IPS DF 4.7 (cell line): Measurements from ENCODE around the gene RNF227.

Experiments
- DNase-seq: peaks from one replicate; pipeline ENCODE4 v3.0.0-alpha.2; 2013; ENCODE audit warnings: low spot score; ENCODE audit errors: extremely low read depth

RNF227 gene

DNA sequence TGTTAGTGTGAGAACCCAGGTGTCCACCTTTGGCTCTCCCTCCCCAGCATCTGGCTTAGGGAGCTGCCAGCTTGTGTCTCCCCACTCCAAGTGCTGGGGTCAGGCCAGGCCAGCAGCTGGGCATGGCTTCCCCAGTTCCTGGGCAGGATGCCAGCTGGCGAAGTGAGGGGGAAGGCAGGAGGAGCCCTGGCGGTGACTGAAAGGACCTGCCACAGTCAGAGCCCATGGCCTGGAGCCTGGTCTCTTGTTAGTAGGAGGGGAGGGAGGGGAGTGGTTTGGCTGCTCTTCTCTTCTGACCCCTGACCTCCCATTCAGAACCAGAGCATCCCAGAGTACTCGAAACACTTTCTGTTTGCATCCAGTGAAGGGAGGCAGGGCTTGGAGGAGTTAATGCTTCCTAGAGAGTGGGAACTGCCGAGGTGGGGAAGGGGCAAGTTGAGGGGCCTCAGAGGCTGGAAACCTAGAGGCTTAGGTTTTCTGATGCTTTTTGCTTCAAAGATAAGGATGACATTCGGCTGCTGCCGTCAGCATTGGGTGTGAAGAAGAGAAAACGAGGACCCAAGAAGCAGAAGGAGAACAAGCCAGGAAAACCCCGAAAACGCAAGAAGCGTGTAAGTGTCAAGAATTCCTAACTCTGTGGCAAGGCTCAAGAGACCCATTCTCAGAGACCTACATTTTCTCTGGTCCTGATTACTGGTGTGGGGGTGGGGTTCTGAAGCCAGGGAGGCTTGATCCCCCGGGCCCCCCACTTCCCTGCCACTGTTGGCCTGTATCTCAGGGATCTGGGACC is 26.7 kb downstream of the RNF227 start:
- DNase-seq, result no peak

DNA sequence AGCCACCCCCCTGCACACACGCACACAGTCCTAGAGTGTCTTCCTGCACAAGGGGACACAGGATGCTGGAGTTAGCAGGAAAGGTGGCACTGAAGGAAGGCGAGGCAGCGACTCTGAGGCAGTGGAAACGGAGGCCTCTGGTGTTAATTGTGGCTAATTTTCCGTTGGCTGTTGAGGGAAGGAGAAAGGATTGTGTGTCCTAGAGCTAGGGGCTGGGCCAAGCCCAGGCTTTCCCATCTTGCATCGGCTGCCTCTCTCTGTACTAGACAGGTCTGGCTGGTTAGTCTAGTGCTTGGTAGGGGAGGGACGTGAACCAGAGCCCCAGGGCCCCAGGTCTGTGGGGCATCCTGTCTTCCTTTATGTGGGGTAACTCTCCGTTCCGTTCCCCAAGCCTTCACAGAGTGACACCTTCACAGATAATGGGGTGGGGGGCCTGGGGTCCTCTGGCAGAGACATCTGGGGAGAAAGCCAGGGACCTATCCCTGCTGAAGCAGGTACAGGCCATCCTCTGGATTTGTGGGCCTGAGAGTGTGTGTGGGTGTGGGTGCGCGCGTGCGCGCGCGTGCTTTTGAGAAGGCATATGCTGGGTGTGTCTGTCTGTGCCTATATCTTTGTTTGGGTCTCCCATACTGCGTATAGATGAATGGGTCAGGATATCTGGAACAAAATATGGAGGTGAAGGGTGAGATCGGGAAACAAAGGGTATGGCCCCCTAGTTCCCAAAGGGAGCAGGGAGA is 27.7 kb downstream of the RNF227 start, which contains the start of gene CHD3:
CHD3 (plus strand) TSS at position 606 of the 737 bp plus-strand sequence. CDS start 212 bp downstream, outside the sequence.
- DNase-seq, result no peak

- no peak for DNase-seq
These were observed 28.5 kb downstream of the RNF227 start for GRCh38 chr17:7887482-7888183.

GRCh38 chr17:7887038-7887481 is 29.0 kb downstream of the RNF227 start:
- DNase-seq, result no peak

- no peak for DNase-seq
These were observed 29.7 kb downstream of the RNF227 start for GRCh38 chr17:7886227-7887037.

DNA sequence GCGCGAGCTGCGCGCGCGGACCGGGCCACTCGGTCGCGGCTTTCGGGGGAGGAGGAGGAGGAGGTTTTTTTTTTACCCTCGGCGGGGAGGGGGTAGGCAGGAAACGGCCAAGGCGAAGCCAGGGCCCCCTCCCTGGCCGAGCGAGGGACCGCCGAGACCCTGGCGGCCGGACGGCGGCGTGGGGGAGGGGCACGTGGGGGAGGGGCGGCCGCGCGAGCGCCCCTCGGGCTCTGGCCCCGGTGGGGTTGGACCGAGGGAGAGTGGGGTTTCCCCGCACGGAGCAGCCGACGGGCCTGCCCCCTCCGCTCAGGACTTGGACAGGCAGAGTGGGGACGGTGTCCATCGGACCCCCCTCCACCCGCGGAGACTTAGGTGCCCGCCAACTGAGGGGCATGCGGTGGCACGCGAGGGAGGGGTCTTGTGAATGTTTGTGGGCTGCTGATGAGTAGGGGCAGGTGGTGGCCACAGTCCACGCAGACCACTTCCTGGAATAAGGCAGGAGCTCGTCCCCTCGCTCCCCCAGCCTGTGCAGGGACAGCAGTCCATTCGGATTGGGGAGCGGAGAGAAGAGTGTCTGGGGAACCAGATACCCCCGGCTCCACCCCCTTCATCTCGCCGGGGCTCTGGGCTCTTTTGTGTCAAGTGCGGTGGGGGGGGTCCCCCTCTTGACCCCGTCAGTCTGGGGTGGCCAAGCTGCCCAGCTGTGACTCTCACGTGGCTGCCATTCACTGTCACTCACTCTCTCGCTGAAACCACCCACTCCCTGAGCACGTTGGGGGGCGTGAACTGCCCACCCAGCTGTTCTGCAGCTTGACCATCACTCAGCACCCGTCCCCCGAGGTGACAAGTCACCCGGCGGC is 30.5 kb downstream of the RNF227 start:
- DNase-seq, result no peak

DNA sequence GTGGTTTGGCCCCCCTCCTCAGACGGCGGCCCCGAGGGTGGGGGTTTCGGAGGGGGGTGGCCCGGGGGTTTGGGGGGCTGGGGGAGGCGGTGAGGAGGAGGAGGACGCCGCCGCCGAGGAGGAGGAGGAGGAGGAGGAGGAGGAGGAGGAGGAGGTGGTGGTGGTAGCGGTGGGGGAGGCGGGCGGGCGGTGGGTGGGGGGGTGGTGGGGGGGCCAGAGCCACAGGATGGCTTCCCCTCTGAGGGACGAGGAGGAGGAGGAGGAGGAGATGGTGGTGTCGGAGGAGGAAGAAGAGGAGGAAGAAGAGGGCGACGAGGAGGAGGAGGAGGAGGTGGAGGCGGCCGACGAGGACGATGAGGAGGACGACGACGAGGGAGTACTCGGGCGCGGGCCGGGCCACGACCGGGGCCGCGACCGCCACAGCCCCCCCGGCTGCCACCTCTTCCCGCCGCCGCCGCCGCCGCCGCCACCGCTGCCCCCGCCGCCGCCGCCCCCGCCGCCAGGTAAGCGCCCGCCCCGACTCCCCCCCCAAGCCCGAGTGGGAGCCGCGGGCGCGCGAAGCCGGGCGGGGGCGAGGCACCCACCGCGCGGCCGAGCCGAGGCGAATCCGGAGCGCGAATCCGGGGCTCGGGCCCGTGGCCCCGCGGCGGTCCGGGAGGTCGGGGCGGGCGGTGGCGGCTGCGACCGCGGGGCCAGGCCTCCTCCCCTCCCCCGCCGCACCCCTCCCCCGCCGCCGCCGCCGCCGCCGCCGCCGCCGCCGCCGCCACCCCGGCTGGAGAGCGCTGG is 31.3 kb downstream of the RNF227 start:
- no peak for DNase-seq

DNA sequence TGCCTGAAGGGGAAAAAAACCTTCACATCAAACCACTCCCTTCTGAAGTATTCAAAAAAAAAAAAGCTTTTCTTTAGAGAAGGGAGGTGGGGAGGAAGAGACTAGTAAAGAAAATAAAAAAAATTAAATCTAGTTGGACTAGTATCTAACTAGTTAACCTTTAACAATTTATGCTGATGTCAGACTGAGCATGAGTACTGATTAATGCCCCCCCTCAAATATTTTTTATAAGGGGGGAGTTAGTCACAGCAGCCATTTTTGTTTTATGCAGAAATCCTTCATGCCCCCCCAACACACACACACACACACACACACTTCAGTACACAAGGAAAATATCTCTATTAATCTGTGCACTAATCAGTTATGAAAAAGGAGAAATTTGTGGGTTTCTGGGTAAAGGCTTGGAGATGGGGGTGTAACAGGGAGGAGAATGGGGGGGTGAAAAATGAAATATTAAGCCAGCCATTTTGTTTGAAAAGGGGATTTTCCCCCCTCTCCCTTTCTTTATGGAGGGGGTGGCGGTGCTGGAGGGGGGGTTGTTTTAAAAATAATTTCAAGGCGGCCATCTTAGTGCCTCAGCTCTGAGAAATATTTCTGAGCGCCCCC is 32.2 kb downstream of the RNF227 start:
- DNase-seq, result no peak

- no peak for DNase-seq
These were observed 33.5 kb downstream of the RNF227 start for GRCh38 chr17:7882629-7883028.

DNA sequence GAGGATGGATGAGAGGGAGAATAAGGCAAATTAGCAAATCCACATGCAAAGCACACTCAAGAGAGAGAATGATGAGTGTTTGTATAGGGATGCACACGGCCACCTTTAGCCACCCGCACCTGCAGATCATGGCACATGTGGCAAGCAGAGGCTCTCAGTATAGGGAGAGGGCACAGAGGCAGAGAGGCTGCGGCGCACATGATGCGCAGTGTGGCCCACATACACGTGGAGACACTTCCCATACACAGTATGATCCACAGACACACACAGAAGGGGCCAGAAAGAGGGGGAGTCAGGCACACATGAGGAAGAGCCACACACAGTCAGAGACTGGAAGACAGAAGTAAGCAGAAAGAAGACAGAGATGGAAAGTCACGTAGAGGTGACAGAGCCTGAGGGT is 34.0 kb downstream of the RNF227 start:
- no peak for DNase-seq

GRCh38 chr17:7881276-7882054 is 34.6 kb downstream of the RNF227 start:
- no peak for DNase-seq

- DNase-seq, result no peak
These were observed 35.8 kb downstream of the RNF227 start for GRCh38 chr17:7880076-7880868.

DNA sequence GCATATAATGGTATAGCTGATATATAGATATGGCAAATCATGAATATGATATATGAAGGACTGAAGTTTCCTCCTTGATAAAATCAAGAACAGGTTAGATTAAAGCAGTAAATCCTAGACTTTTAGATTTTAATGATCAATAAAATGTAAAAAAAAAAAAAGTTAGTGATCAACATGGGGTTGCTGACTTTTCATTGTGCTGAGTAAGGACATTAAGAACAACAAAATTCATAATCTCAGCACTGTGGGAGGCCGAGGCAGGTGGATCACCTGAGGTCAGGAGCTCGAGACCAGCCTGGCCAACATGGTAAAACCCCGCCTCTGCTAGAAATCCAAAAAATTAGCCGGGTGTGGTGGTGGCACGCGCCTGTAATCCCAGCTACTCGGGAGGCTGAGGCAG is 37.9 kb downstream of the RNF227 start:
- DNase-seq, result no peak

DNA sequence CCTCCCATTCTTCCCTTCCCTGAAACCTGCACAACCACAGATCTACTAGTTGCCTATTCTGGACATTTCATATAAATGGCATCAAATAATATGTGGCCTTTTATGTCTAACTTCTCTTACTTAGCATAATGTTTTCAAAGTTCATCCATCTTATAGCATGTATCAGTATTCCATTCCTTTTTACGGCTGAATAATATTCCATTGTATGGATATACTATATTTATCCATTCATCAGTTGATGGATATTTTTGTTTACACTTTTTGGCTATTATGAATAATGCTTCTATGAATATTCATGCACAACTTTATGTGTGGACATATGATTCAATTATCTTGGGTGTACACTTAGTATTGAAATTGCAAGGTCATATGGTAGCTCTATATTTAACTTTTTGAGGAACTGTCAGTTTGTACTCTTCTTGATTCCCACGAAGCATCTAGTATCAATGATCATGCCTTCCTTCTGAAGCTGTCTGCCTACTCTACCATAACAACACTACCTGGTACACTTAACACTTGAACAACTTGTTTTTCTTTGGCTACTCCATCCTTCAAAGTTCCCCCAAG is 40.2 kb downstream of the RNF227 start:
- DNase-seq, result no peak

GRCh38 chr17:7873051-7873450 is 43.0 kb downstream of the RNF227 start:
- no peak for DNase-seq

DNA sequence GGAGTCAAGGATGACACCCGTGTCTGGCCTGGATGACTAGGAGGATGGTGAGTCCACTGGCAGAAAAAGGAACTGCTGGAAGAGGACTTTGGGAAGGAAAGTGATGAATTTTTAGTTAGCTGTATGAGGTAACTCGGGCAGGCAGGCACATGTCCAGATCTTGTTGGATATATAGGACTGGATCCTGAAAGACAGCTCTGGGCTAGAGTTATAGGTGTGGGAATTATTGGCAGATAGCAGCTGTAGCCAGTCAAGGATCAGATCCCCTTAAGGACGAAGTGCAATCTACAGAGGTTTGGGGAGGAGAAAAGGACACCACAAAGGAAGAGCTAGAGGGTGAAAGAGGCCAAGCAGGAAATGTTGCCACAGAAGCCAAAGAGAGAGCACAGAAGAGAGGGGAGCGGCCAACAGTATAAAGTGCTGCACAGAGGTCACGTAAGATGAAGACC is 48.2 kb downstream of the RNF227 start:
- no peak for DNase-seq
